GM06990 (cell line): ENCODE results near the gene LACTB.
A peak's percentile ranks its signal among the peaks of the same experiment; 100 is the strongest.

Source experiments
- DNase-seq: peaks from one replicate; pipeline ENCODE4 v3.0.0-alpha.2; 2011; ENCODE audit not compliant: insufficient read length; ENCODE audit errors: extremely low read depth
- H3K27me3 ChIP-seq: replicated peaks from 2 replicates; pipeline ENCODE4 v1.6.0; 2011; ENCODE audit warnings: low read length; ENCODE audit not compliant: control insufficient read depth, insufficient read depth
- H3K36me3 ChIP-seq: 2 replicates; pipeline ENCODE4 v1.5.1; 2011; ENCODE audit warnings: low read length; ENCODE audit not compliant: control insufficient read depth, insufficient read depth
- H3K4me3 ChIP-seq: replicated peaks from 2 replicates; pipeline ENCODE4 v1.5.1; 2011; ENCODE audit warnings: low read depth, mild to moderate bottlenecking, control low read depth, low read length
- CTCF ChIP-seq: IDR thresholded peaks from 2 replicates; pipeline ENCODE4 v1.5.1; 2011; ENCODE audit warnings: low read length, control low read depth, mild to moderate bottlenecking, inconsistent platforms; ENCODE audit not compliant: insufficient read depth, poor library complexity, severe bottlenecking

LACTB gene

GRCh38 chr15:63121382-63122001, at the start of gene LACTB:
TSS of gene LACTB (plus strand) at chr15:63121861. CDS start at chr15:63121872, 11 bp downstream.
- Histone ChIP-seq H3K4me3 (peak within 1 kb of the TSS; percentile 93), H3K27me3 (no peaks in the 10 kb centered on the region), H3K36me3 (no peaks in the 10 kb centered on the region)
- no peak for TF ChIP-seq CTCF
- DNase-seq: peak; percentile 90

DNA sequence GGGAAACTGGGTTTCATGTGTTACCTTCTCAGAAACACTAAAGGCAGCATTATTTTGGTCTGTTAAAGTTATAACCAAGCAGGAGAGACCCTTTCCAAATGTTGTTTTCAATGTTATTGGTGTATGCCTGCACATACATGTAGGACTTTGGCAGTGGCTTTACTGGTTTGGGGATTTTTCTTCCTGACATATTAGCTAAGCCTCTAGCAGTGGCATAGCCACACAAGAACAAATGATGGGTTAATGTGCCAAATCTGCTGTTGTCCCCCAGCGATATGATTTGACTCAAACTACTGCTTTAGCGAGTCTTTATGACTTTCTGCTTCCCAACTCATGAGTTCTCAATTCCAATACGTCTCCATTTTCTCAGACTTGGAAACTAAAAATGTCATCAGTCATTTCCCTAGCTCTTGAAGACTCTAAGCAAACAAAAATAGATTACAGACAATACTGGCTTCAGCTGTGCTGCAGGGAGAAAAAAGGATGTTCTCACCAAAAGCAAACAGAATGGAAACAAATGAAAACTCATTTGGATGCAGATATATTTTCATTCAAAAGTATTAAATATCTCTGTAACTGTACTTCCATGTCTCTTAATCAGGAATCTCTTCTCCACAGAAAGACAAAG, 49.5 kb upstream of the LACTB start:
- no peaks in the 10 kb centered on the region for H3K36me3 ChIP-seq
- no peak for DNase-seq
- no peaks in the 10 kb centered on the region for H3K27me3 ChIP-seq
- H3K4me3 ChIP-seq: no peak overlapping the region
- TF ChIP-seq CTCF: no peak

DNA sequence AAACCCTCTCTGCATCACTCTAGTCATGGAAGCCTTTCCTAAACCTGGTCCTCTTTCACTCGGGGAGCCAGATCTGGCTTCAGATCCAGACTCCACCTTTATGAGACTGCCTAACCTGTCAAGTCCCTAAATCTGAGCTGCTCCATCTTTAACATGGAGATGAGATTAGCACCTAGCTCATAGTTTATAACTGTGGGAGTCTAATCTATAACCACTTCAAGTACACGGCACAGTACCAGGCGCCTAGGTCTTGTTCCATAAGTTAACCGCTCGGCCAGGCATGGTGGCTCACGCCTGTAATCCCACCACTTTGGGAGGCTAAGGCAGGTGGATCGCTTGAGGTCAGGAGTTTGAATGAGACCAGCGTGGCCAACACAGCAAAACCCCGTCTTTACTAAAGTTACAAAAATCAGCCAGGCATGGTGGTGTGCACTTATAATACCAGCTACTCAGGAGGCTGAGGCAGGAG, 48.8 kb upstream of the LACTB start:
- Histone ChIP-seq H3K36me3 (no peaks in the 10 kb centered on the region), H3K27me3 (no peaks in the 10 kb centered on the region; the same call in 1 of the 2 replicates), H3K4me3 (no peak overlapping the region)
- no peak for TF ChIP-seq CTCF
- no peak for DNase-seq

DNA sequence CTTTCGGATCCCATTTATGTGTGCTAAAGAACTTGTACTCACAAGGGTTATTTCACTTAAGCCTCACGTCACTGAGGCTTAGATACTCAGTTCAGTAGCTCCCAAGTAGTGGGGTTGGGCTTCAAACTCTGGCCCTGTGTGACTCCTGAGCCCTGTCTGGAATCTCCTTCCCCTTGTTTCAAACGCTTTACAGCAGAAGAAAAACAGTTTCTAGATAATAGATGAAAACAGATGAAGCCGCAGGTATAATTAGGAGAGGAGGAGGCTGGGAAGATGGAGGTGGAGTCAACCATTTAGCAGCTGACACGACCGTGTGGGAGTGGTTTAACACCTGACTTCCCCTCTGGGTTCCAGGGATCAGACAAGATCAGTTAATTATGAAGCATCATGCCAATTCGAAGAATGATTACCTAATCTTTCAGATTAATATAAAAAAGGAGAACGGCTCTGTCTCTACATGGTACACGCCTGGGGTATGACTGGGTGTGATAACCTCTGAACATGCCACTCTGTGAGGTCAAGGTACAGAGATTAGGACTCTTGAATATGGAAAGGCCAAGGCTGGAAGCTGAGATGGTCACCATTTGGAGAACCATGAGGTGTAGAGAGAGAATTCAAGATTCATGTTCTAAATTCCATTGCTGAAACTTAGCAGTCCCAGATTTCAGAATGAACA, 48.0 kb upstream of the LACTB start:
- Histone ChIP-seq H3K4me3 (no peak overlapping the region), H3K27me3 (no peaks in the 10 kb centered on the region; the same call in 1 of the 2 replicates), H3K36me3 (no peaks in the 10 kb centered on the region)
- DNase-seq: no peak
- no peak for TF ChIP-seq CTCF

DNA sequence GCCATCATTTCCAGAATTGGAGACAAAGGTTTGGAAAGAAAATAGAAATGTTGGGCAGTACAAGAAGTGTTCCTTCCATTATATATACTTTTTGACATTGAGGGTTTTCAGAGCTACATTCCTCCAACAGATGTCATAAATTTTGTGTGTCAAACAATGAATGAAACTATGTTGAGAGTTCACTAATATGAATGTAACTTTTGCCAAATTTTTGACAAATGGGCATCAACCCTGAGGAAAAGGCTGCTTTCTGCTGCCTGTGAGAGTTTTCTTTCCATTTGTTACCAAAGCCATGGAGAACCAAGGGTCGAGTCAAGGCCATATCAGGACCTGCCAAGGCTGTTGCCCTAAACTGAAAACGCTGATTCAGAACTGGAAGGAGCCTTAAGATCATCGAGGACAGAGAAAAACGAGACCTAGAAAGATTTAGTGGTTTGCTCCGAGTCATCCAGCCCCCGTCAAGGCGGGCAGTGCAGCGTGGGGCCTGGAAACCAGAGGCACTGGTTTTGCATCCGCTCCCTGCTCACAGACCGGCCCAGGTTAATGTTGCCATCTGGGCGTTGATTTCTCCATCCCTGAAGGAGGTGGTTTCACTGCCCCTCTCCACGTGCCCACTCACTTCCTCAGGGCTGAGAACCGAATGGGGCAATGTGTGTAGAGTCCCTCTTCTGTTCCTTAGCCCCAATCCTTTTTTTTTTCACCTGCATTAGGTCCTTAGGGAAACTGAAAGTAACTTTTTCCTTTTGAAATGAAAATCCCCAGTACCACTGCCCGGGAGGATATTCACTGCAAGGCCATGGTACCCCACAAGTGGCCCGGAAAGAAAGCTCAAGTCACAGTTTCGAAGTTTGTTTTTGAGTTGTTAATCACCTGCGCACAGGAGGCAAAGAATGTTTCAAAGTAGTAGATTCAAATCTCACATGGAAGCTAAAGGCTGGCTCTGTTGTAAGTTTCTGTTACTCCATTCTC, 46.4 kb upstream of the LACTB start:
- H3K4me3 ChIP-seq: no peak overlapping the region
- DNase-seq: no peak
- H3K27me3 ChIP-seq: no peaks in the 10 kb centered on the region; the same call in none of the 2 replicates
- TF ChIP-seq CTCF: no peak
- H3K36me3 ChIP-seq: no peaks in the 10 kb centered on the region
